GM12892 (cell line): ENCODE data around the gene GAB1.

ENCODE experiments used
- POLR2A ChIP-seq: IDR thresholded peaks from 2 replicates; pipeline ENCODE4 v1.6.1; 2011; ENCODE audit warnings: low read depth, low read length, control low read depth
- POLR2AphosphoS5 ChIP-seq: IDR thresholded peaks from 2 replicates; pipeline ENCODE4 v1.6.1; 2011; ENCODE audit warnings: low read depth, low read length, control low read depth
- TAF1 ChIP-seq: IDR thresholded peaks from 2 replicates; pipeline ENCODE4 v1.6.1; 2011; ENCODE audit warnings: low read depth, mild to moderate bottlenecking, control low read depth, low read length, borderline replicate concordance

DNA sequence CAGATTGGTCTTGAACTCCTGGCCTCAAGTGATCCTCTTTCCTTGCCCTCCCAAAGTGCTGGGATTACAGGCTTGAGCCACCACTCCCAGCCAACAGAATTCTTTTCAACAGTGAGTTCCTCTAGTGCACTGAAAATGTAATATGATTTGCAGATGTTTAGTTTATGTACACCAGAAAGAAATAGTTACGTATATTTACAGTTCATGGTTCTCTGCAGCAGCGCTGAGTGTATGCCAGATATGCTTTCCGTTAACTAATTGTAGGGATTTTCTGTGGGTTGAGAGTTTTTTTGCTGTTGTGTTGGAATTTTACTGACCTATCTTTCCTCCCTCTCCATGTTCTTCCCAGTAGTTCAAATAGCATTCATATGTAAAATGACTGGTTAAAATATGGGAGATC is 44.0 kb downstream of the GAB1 start:
- TF ChIP-seq POLR2AphosphoS5 = no peak
- TF ChIP-seq POLR2A = no peak
- TF ChIP-seq TAF1 = no peak
